HCT116 (cell line): ENCODE measurements around the gene KIAA1549. TPM values are rescaled to one million over a fixed set of nuclear protein-coding genes. Genes with fewer than 3 reads are reported as not detected.

Source experiments
- ATAC-seq: fragments of 200-7000 bp; cut with Tn5 transposase; 2 replicates; pipeline ENCODE4 v1.9.1; 2020; ENCODE audit warnings: mild to moderate bottlenecking, moderate library complexity
- BruUV-seq: library from RNA; stranded (reverse); fragments of 400-500 nt; replicated peaks from 2 replicates; lab custom pipeline; 2021; lab: Mats Ljungman, UMichigan
- CTCF ChIA-PET: fragments of 300-600 bp; sonication (Branson Sonifier 250); formaldehyde crosslinking; loops from one replicate; lab custom pipeline; 2021; ENCODE audit warnings: antibody characterized with exemption; lab: Charles Lee
- POLR2A ChIA-PET: fragments of 300-600, 350-600 bp; sonication (Branson Sonifier 250); formaldehyde crosslinking; loops from one replicate; lab custom pipeline; 2021; ENCODE audit warnings: antibody characterized with exemption; lab: Charles Lee
- RAD21 ChIA-PET, 2 experiments: fragments of 300-600 bp; sonication (Branson Sonifier 250); formaldehyde crosslinking; loops; one replicate each; lab custom pipeline; 2023; ENCODE audit warnings: low total read pairs in 2 of 2; ENCODE audit not compliant: uncharacterized antibody in 2 of 2, unreplicated experiment in 2 of 2, low non-redundant PET in 1 of 2; lab: Charles Lee
- DNase-seq: peaks from one replicate; pipeline ENCODE4 v3.0.0-alpha.2; 2010; ENCODE audit warnings: low read depth, low spot score
- H2AFZ ChIP-seq: fragments of 200-600 bp; shearing (Covaris generic), sonication (generic); 2 replicates; pipeline ENCODE4 v1.6.1; 2017; ENCODE audit warnings: low read depth, mixed run types, mixed read lengths, antibody characterized with exemption, low read length; ENCODE audit not compliant: poor library complexity, severe bottlenecking
- H3K27ac ChIP-seq: 2 replicates; pipeline ENCODE4 v1.5.1; 2012; ENCODE audit warnings: low read depth, low read length
- H3K27me3 ChIP-seq: fragments of 200-600 bp; sonication (generic); 2 replicates; pipeline ENCODE4 v1.6.1; 2016; ENCODE audit warnings: mixed run types, low read length, mixed read lengths; ENCODE audit not compliant: insufficient read depth
- H3K36me3 ChIP-seq, 2 experiments: fragments of 200-500 bp in 1 of 2; fragments of 200-600 bp in 1 of 2; sonication (Bioruptor generic) in 1 of 2; sonication (generic) in 1 of 2; 2 replicates each; pipeline versions ENCODE4 v1.5.1 to v1.6.1; 2014 to 2016; ENCODE audit warnings: low read length in 2 of 2, inconsistent platforms in 1 of 2, mixed read lengths in 1 of 2, mixed run types in 1 of 2; ENCODE audit not compliant: insufficient read depth in 2 of 2, control insufficient read depth in 1 of 2
- H3K4me1 ChIP-seq, 2 experiments: fragments of 200-600 bp in 1 of 2; sonication (generic) in 1 of 2; 2 replicates each; pipeline versions ENCODE4 v1.5.1 to v1.6.1; 2012 to 2017; ENCODE audit warnings: low read length in 2 of 2, inconsistent platforms in 1 of 2, mild to moderate bottlenecking in 1 of 2, mixed read lengths in 1 of 2, mixed run types in 1 of 2, moderate library complexity in 1 of 2; ENCODE audit not compliant: insufficient read depth in 2 of 2, control insufficient read depth in 1 of 2
- H3K4me2 ChIP-seq: fragments of 200-600 bp; sonication (generic); 2 replicates; pipeline ENCODE4 v1.6.1; 2017; ENCODE audit warnings: mixed run types, low read length, mixed read lengths
- H3K4me3 ChIP-seq, 2 experiments: fragments of 200-600 bp in 1 of 2; sonication (generic) in 1 of 2; replicated peaks in 1 of 2; 2 replicates each; pipeline ENCODE4 v1.5.1; 2011 to 2016; ENCODE audit warnings: low read length in 2 of 2, control low read depth in 1 of 2, low read depth in 1 of 2, mild to moderate bottlenecking in 1 of 2, mixed read lengths in 1 of 2, mixed run types in 1 of 2
- H3K79me2 ChIP-seq: fragments of 200-600 bp; sonication (generic); 2 replicates; pipeline ENCODE4 v1.6.1; 2017; ENCODE audit warnings: mild to moderate bottlenecking, mixed run types, low read length, moderate library complexity, mixed read lengths; ENCODE audit not compliant: insufficient read depth
- H3K9ac ChIP-seq: fragments of 200-600 bp; sonication (generic); 2 replicates; pipeline ENCODE4 v1.6.1; 2016; ENCODE audit warnings: low read length, mixed read lengths
- H3K9me2 ChIP-seq: fragments of 200-600 bp; sonication (generic), shearing (Covaris generic); 2 replicates; pipeline ENCODE4 v1.6.1; 2017; ENCODE audit warnings: mixed run types, mild to moderate bottlenecking, moderate library complexity; ENCODE audit not compliant: insufficient read depth
- H3K9me3 ChIP-seq, 2 experiments: fragments of 200-500 bp in 1 of 2; fragments of 200-600 bp in 1 of 2; sonication (Bioruptor generic) in 1 of 2; sonication (generic) in 1 of 2; 2 replicates each; pipeline ENCODE4 v1.6.1; 2014 to 2017; ENCODE audit warnings: low read length in 2 of 2, mixed read lengths in 2 of 2, inconsistent platforms in 1 of 2, low read depth in 1 of 2, mild to moderate bottlenecking in 1 of 2, mixed run types in 1 of 2, moderate library complexity in 1 of 2; ENCODE audit not compliant: control insufficient read depth in 1 of 2, insufficient read depth in 1 of 2
- H4K20me1 ChIP-seq: fragments of 200-600 bp; sonication (generic), shearing (Covaris generic); 2 replicates; pipeline ENCODE4 v1.6.1; 2017; ENCODE audit warnings: mixed run types, mild to moderate bottlenecking, moderate library complexity; ENCODE audit not compliant: insufficient read depth
- ATF3 ChIP-seq: IDR thresholded peaks from 2 replicates; pipeline ENCODE4 v1.6.1; 2012
- CEBPB ChIP-seq: IDR thresholded peaks from 2 replicates; pipeline ENCODE4 v1.6.1; 2012; ENCODE audit warnings: low read depth
- CTCF ChIP-seq, 3 experiments: fragments of 200-600 bp in 1 of 3; sonication (generic) in 1 of 3; IDR thresholded peaks in 2 of 3; conservative IDR thresholded peaks in 1 of 3; 2 replicates each; pipeline ENCODE4 v1.5.1; 2012 to 2017; ENCODE audit warnings: low read depth in 2 of 3, low read length in 2 of 3, antibody characterized with exemption in 1 of 3, borderline replicate concordance in 1 of 3, control low read depth in 1 of 3, mild to moderate bottlenecking in 1 of 3, mixed read lengths in 1 of 3, mixed run types in 1 of 3, moderate library complexity in 1 of 3; ENCODE audit not compliant: insufficient read depth in 1 of 3
- EGR1 ChIP-seq: IDR thresholded peaks from 2 replicates; pipeline ENCODE4 v1.6.1; 2012; ENCODE audit warnings: low read depth
- ELF1 ChIP-seq: IDR thresholded peaks from 2 replicates; pipeline ENCODE4 v1.6.1; 2012; ENCODE audit warnings: low read depth, borderline replicate concordance
- FOSL1 ChIP-seq: IDR thresholded peaks from 2 replicates; pipeline ENCODE4 v1.6.1; 2012; ENCODE audit warnings: low read depth
- JUND ChIP-seq: IDR thresholded peaks from 2 replicates; pipeline ENCODE4 v1.6.1; 2012
- POLR2A ChIP-seq: IDR thresholded peaks from 2 replicates; pipeline ENCODE4 v1.7.0; 2011; ENCODE audit warnings: borderline replicate concordance; ENCODE audit not compliant: insufficient read depth, insufficient read length; ENCODE audit errors: extremely low read depth
- POLR2AphosphoS5 ChIP-seq: IDR thresholded peaks from 2 replicates; pipeline ENCODE4 v1.6.1; 2011; ENCODE audit warnings: mild to moderate bottlenecking, low read depth, low read length, moderate library complexity
- RAD21 ChIP-seq: IDR thresholded peaks from 2 replicates; pipeline ENCODE4 v1.6.1; 2012; ENCODE audit warnings: low read depth, mild to moderate bottlenecking
- SIN3A ChIP-seq: IDR thresholded peaks from 2 replicates; pipeline ENCODE4 v1.6.1; 2012; ENCODE audit warnings: low read depth
- SRF ChIP-seq: IDR thresholded peaks from 2 replicates; pipeline ENCODE4 v1.6.1; 2012; ENCODE audit warnings: low read depth
- TCF7L2 ChIP-seq: IDR thresholded peaks from 2 replicates; pipeline ENCODE4 v1.7.0; 2011; ENCODE audit warnings: borderline replicate concordance, inconsistent platforms; ENCODE audit not compliant: insufficient read depth, insufficient read length; ENCODE audit errors: extremely low read depth
- YY1 ChIP-seq: IDR thresholded peaks from 2 replicates; pipeline ENCODE4 v1.6.1; 2011; ENCODE audit warnings: low read length, low read depth, moderate library complexity, mild to moderate bottlenecking; ENCODE audit not compliant: insufficient replicate concordance; ENCODE audit errors: extremely low read depth
- ZFX ChIP-seq: fragments of 450-650 bp; IDR thresholded peaks from 2 replicates; pipeline ENCODE4 v1.6.1; 2017
- intact Hi-C: fragments of 100-400 bp; cut with micrococcal nuclease; formaldehyde crosslinking; loops from 2 replicates; pipeline ENCODE4 v1.10.0; 2022
- total RNA-seq: library from RNA; stranded (reverse); gene quantifications from one replicate; pipeline ENCODE4 v1.2.1, GENCODE V29; 2021; ENCODE audit not compliant: unreplicated experiment
- TF ChIP-seq, protein P1 (sequence below): IDR thresholded peaks from 2 replicates; pipeline ENCODE4 v1.6.1; 2011; ENCODE audit warnings: mild to moderate bottlenecking, low read length, moderate library complexity; ENCODE audit not compliant: insufficient replicate concordance; ENCODE audit errors: extremely low read depth

The KIAA1549 gene
- total RNA-seq, 1 experiment from 2014 or later: 3.9 TPM

DNA sequence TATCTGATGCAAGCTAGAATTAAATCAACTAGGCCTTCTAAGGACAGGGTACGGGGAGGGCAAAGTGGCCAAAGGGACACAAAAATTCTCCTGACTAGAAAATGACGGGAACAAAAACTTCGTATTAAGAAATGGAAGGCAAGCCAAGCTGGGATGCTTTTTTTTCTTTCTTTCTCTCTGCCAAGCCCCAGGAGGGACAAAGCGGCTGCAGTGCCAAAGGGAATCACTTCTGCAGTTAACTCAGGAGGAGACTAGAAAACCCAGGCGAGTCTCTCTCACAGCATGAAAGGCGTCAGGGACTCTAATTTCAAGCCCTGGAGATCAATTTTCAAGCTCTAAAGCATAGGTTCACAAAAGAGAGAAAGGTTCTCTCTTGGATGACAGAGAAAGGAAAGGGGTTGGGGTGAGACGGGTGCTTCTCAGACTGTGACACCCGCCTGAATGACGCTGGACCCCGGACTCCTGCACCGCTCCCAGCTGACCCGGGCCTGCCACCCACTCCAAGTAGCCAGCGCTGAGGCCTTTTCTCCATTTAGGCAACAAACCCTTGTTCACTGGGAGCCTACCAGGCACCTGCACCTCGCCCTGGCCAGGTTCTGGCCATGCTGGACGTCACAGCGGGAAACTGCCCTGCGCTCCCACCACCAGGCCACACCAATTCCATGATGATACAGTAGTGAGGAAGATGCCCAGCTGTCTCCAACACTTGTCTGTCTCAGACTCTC, 56.5 kb downstream of the KIAA1549 start:
- peaks cover 0 to 8% of the 10 kb centered on the region in 2 experiments; a peak in 3 of 4 replicates for H3K4me1 ChIP-seq
- TF ChIP-seq SRF (no peak), TCF7L2 (no peak)
- H3K79me2 ChIP-seq: no peaks in the 10 kb centered on the region
- H4K20me1 ChIP-seq: no peaks in the 10 kb centered on the region
- no peak overlapping the region for H3K9ac ChIP-seq
- no peaks in the 10 kb centered on the region for H3K27me3 ChIP-seq
- H2AFZ ChIP-seq: no peak overlapping the region
- ChIA-PET RAD21 (no interaction called here), POLR2A (no interaction called here), CTCF (no interaction called here)
- ATAC-seq (no peak), DNase-seq (no peak)
- no peak overlapping the region for H3K4me3 ChIP-seq
- BruUV-seq: no TSS peak
- no peaks in the 10 kb centered on the region for H3K36me3 ChIP-seq
- no peak overlapping the region for H3K27ac ChIP-seq
- H3K9me3 ChIP-seq: no peaks in the 10 kb centered on the region
- no peaks in the 10 kb centered on the region for H3K9me2 ChIP-seq
- H3K4me2 ChIP-seq: no peak overlapping the region
- intact Hi-C loops: no loop called here

DNA sequence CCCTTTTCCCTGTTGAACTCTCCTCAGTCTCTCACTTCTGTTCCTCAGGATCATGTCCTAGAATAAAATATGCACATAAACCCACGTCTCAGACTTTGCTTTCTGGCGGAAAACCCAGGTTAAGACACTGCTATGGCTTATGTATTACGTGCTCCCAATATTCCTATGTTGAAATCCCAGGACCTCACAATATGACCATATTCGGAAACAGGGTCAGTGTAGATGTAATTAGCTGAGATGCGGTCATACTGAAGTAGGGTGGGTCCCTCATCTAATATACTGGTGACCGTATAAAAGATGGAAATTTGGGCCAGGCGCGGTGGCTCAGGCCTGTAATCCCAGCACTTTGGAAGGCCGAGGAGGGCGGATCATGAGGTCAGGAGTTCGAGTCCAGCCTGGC, 59.9 kb downstream of the KIAA1549 start:
- H3K79me2 ChIP-seq: no peaks in the 10 kb centered on the region
- peaks cover 0 to 6% of the 10 kb centered on the region in 2 experiments; a peak in 3 of 4 replicates for H3K4me1 ChIP-seq
- ChIA-PET CTCF (no interaction called here), POLR2A (no interaction called here), RAD21 (no interaction called here)
- H3K9ac ChIP-seq: no peak overlapping the region
- no peak for ATAC-seq
- intact Hi-C loops: no loop called here
- no peak overlapping the region for H2AFZ ChIP-seq
- no peaks in the 10 kb centered on the region for H3K9me2 ChIP-seq
- no peak for DNase-seq
- no TSS peak for BruUV-seq
- no peaks in the 10 kb centered on the region for H4K20me1 ChIP-seq
- H3K36me3 ChIP-seq: no peaks in the 10 kb centered on the region; a peak in 1 of 4 replicates
- H3K4me2 ChIP-seq: no peak overlapping the region
- H3K27ac ChIP-seq: no peak overlapping the region
- no peaks in the 10 kb centered on the region for H3K9me3 ChIP-seq
- no peak overlapping the region for H3K4me3 ChIP-seq
- H3K27me3 ChIP-seq: no peaks in the 10 kb centered on the region
- no peak for TF ChIP-seq FOSL1
- no peak for TF ChIP-seq ZFX
- no peak for TF ChIP-seq ATF3
- no peak for TF ChIP-seq POLR2A
- no peak for TF ChIP-seq YY1
- TF ChIP-seq POLR2AphosphoS5: no peak
- TF ChIP-seq TCF7L2: no peak
- TF ChIP-seq RAD21: no peak
- no peak for TF ChIP-seq SIN3A
- TF ChIP-seq ELF1: no peak
- no peak for TF ChIP-seq EGR1
- no peak for TF ChIP-seq JUND
- TF ChIP-seq CTCF (IDR thresholded peaks at IDR 0.05 in 2 of 3, conservative IDR thresholded peaks at IDR 0.05 in 1 of 3; ENCODE audit: borderline replicate concordance in 1 of 3, insufficient read depth in 1 of 3, low read depth in 2 of 3, low read length in 2 of 3): no peak
- TF ChIP-seq, protein P1, sequence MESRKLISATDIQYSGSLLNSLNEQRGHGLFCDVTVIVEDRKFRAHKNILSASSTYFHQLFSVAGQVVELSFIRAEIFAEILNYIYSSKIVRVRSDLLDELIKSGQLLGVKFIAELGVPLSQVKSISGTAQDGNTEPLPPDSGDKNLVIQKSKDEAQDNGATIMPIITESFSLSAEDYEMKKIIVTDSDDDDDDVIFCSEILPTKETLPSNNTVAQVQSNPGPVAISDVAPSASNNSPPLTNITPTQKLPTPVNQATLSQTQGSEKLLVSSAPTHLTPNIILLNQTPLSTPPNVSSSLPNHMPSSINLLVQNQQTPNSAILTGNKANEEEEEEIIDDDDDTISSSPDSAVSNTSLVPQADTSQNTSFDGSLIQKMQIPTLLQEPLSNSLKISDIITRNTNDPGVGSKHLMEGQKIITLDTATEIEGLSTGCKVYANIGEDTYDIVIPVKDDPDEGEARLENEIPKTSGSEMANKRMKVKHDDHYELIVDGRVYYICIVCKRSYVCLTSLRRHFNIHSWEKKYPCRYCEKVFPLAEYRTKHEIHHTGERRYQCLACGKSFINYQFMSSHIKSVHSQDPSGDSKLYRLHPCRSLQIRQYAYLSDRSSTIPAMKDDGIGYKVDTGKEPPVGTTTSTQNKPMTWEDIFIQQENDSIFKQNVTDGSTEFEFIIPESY: no peak
- no peak for TF ChIP-seq CEBPB
